Measurements from ENCODE around the gene HMCN2.

The HMCN2 gene

DNA sequence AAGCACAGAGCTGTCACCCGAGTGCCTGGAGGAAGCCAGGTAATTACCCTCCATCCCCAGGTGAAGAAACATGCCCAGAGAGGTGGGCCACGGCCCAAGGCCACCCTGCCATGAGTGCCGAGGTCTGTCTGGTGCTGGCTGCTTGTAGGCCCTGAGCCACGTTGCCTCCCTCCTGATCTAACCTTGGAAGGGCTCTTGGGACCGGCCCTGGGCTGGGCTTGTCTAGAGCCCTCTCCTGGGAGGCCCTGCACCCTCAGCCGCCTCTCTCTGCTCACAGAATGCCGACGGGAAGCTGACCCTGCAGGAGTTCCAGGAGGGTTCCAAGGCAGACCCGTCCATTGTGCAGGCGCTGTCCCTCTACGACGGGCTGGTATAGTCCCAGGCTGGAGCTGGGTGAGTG, 39.4 kb upstream of the HMCN2 start:
- TF ChIP-seq, protein P1, sequence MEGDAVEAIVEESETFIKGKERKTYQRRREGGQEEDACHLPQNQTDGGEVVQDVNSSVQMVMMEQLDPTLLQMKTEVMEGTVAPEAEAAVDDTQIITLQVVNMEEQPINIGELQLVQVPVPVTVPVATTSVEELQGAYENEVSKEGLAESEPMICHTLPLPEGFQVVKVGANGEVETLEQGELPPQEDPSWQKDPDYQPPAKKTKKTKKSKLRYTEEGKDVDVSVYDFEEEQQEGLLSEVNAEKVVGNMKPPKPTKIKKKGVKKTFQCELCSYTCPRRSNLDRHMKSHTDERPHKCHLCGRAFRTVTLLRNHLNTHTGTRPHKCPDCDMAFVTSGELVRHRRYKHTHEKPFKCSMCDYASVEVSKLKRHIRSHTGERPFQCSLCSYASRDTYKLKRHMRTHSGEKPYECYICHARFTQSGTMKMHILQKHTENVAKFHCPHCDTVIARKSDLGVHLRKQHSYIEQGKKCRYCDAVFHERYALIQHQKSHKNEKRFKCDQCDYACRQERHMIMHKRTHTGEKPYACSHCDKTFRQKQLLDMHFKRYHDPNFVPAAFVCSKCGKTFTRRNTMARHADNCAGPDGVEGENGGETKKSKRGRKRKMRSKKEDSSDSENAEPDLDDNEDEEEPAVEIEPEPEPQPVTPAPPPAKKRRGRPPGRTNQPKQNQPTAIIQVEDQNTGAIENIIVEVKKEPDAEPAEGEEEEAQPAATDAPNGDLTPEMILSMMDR (IDR thresholded peaks at IDR 0.05; ENCODE audit: low read length, missing control alignments): no peak
- no peak for DNase-seq (ENCODE audit: low read depth)
- H3K4me3 ChIP-seq (replicated peaks; ENCODE audit: low read depth, low read length): no peak overlapping the region

DNA sequence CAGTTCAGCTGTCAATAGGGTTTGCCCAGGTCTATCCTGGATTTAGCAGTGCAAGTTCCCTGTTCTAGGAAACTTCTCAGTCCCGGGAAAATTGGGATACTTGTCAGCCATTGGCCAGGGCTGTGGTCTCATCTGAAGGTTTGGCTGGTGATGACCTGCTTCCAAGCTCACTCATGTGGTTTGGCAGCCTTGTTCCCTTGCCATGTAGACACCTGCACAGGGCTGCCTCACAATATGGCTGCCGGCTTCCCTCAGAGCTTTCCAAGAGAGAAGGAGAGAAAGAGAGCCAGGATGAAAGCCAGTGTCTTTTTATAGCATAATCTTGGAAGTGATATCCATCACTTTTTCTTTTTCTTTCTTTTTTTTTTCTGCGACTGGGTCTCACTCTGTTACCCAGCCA, 37.7 kb upstream of the HMCN2 start:
- DNase-seq (ENCODE audit: low read depth): no peak
- TF ChIP-seq, protein P1 (IDR thresholded peaks at IDR 0.05; ENCODE audit: low read length, missing control alignments): no peak

DNA sequence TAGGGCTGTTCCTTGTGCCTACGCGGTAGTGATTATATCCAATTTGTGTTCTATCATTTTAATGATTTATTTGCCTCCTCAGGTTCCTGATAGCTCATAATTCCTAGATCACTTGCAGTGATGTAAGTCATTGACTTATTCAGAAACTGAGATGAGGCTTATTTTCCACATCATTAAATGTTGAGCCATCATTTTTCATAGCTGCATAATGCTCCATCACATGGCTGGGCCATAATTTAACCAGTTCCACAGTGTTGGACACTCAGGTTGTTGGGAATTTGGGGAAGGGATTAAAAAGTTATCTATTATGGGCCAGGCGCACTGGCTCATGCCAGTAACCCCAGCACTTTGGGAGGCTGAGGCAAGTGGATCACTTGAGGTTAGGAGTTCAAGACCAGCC, 35.8 kb upstream of the HMCN2 start:
- TF ChIP-seq, protein P1 (IDR thresholded peaks at IDR 0.05; ENCODE audit: low read length, missing control alignments): no peak
- no peak overlapping the region for H3K4me3 ChIP-seq (replicated peaks; ENCODE audit: low read depth, low read length)
- DNase-seq (ENCODE audit: low read depth): no peak

More for the DNA sequence above, 37.7 kb upstream of the HMCN2 start:
- H3K4me3 ChIP-seq (replicated peaks; ENCODE audit: low read depth, low read length): no peak overlapping the region

DNA sequence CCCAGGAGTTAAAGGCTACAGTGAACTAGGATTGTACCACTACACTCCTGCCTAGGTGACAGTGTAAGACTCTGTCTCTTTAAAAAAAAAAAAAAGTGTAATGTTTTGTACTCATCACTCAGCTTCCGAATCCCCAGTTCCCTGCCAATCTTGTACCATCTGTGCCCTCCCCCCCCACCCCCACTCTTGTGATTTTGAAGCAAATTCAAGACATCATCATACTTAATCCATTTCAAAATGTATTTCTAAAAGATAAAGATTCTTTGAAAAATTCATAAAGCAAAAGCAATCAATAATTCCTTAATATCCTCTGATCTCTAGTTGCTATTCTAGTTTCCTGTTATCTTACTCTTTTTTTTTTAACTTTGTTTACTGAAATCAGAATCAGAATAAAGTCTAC, 34.9 kb upstream of the HMCN2 start:
- TF ChIP-seq, protein P1 (IDR thresholded peaks at IDR 0.05; ENCODE audit: low read length, missing control alignments): no peak
- no peak overlapping the region for H3K4me3 ChIP-seq (replicated peaks; ENCODE audit: low read depth, low read length)
- no peak for DNase-seq (ENCODE audit: low read depth)

DNA sequence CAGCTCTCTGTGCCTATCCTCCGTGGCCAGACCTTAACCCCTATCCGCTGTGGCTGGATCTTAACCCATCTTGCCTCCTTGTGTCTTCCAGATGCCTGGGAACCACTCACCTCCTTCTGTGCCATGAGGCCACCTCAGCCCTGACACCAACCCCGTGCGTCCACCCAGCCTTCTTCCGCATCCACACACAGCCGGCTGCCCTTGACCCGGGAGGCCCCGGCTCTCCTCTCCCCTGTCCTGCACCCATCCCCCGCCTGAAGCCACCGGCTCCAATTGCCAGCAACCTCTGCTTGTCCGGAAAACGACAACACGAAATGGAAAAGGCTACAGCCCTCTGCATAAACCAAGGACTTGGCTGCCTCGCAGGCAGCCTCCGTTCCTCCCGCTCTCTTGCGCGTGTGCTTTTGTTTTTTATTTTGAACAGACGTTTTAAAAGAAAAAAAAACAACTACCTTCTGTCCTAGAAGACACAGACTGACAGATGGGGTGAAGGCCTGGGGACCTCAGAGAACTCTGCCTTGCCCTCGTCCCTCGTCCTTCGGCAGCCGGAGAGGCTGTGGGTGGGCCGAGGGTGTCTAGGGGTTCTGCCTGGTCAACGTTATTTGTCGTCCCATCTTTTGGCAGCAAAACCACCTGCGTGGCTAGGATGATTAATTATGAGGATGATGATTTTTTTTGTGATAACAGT, 32.5 kb upstream of the HMCN2 start:
- H3K4me3 ChIP-seq (replicated peaks; ENCODE audit: low read depth, low read length): no peak overlapping the region
- TF ChIP-seq, protein P1 (IDR thresholded peaks at IDR 0.05; ENCODE audit: low read length, missing control alignments): no peak
- DNase-seq (ENCODE audit: low read depth): no peak

DNA sequence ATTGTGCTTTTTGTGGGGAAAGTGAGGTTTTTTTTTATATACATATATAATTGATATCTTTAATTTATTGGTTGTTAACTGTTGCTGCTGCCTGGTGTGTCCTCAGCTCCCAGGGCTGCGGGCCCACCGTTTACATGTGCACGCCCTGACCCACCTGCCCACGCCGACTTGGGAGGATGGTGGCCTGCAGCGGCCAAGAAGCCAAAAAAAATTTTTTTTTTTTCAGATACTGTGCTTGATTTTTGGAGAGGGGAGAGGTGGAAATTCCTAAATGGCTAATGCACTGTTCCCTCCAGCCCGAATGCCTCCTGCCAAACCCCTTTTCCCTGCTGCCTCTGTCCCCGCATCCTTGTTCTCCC, 32.0 kb upstream of the HMCN2 start:
- TF ChIP-seq, protein P1 (IDR thresholded peaks at IDR 0.05; ENCODE audit: low read length, missing control alignments): no peak
- no peak for DNase-seq (ENCODE audit: low read depth)
- no peak overlapping the region for H3K4me3 ChIP-seq (replicated peaks; ENCODE audit: low read depth, low read length)

All from fibroblast of pulmonary artery (primary cell).